H9 (cell line): ENCODE data around the gene PLA2G2C. TPM values are rescaled to one million over a fixed set of nuclear protein-coding genes. Genes with fewer than 3 reads are reported as not detected.

Experiments
- DNase-seq: peaks from one replicate; pipeline ENCODE4 v3.0.0-alpha.2; 2017
- H2AFZ ChIP-seq: one replicate; pipeline ENCODE4 v1.6.1; 2013; ENCODE audit warnings: mild to moderate bottlenecking, low read length, control low read depth, moderate library complexity
- H2AK5ac ChIP-seq: 2 replicates; pipeline ENCODE4 v1.6.1; 2013; ENCODE audit warnings: low read length, control low read depth, mixed read lengths; ENCODE audit not compliant: insufficient read length
- H2BK120ac ChIP-seq: one replicate; pipeline ENCODE4 v1.6.1; 2013; ENCODE audit warnings: low read depth, mild to moderate bottlenecking, low read length, control low read depth, inconsistent platforms; ENCODE audit not compliant: poor library complexity, severe bottlenecking
- H2BK12ac ChIP-seq: 2 replicates; pipeline ENCODE4 v1.6.1; 2013; ENCODE audit warnings: low read length, control low read depth, mixed read lengths, low read depth; ENCODE audit not compliant: insufficient read length
- H2BK15ac ChIP-seq: 2 replicates; pipeline ENCODE4 v1.6.1; 2013; ENCODE audit warnings: low read depth, low read length, control low read depth
- H2BK20ac ChIP-seq: one replicate; pipeline ENCODE4 v1.6.1; 2013; ENCODE audit warnings: low read depth, mild to moderate bottlenecking, low read length, control low read depth, inconsistent platforms; ENCODE audit not compliant: poor library complexity, severe bottlenecking
- H2BK5ac ChIP-seq: 2 replicates; pipeline ENCODE4 v1.6.1; 2013; ENCODE audit warnings: low read length, control low read depth, mixed read lengths; ENCODE audit not compliant: insufficient read length
- H3K14ac ChIP-seq: 2 replicates; pipeline ENCODE4 v1.6.1; 2013; ENCODE audit warnings: low read length, control low read depth; ENCODE audit not compliant: insufficient read depth
- H3K18ac ChIP-seq: 2 replicates; pipeline ENCODE4 v1.6.1; 2013; ENCODE audit warnings: low read depth, mild to moderate bottlenecking, mixed read lengths, low read length, control low read depth; ENCODE audit not compliant: insufficient read length
- H3K23ac ChIP-seq: 2 replicates; pipeline ENCODE4 v1.6.1; 2013; ENCODE audit warnings: low read length, control low read depth, mixed read lengths, low read depth; ENCODE audit not compliant: insufficient read length
- H3K23me2 ChIP-seq: 2 replicates; pipeline ENCODE4 v1.6.1; 2013; ENCODE audit warnings: low read depth, mild to moderate bottlenecking, mixed read lengths, low read length, control low read depth; ENCODE audit not compliant: insufficient read length, poor library complexity, severe bottlenecking
- H3K27ac ChIP-seq: 2 replicates; pipeline ENCODE4 v1.5.1; 2013; ENCODE audit warnings: low read length, control low read depth, mixed read lengths, low read depth; ENCODE audit not compliant: insufficient read length
- H3K27me3 ChIP-seq: 2 replicates; pipeline ENCODE4 v1.6.1; 2013; ENCODE audit warnings: low read length, control low read depth, inconsistent platforms; ENCODE audit not compliant: insufficient read depth
- H3K4ac ChIP-seq: 2 replicates; pipeline ENCODE4 v1.6.1; 2013; ENCODE audit warnings: low read depth, mild to moderate bottlenecking, control low read depth, inconsistent platforms, low read length, moderate library complexity
- H3K4me1 ChIP-seq: 2 replicates; pipeline ENCODE4 v1.6.1; 2013; ENCODE audit warnings: low read length, control low read depth, inconsistent platforms; ENCODE audit not compliant: insufficient read depth
- H3K4me2 ChIP-seq: 2 replicates; pipeline ENCODE4 v1.6.1; 2013; ENCODE audit warnings: low read length, control low read depth, mixed read lengths; ENCODE audit not compliant: insufficient read length, insufficient read depth
- H3K56ac ChIP-seq: 2 replicates; pipeline ENCODE4 v1.6.1; 2013; ENCODE audit warnings: low read depth, mild to moderate bottlenecking, mixed read lengths, low read length, control low read depth; ENCODE audit not compliant: insufficient read length
- H3K79me1 ChIP-seq: 2 replicates; pipeline ENCODE4 v1.6.1; 2013; ENCODE audit warnings: low read depth, mild to moderate bottlenecking, moderate library complexity, low read length, control low read depth, inconsistent platforms; ENCODE audit not compliant: insufficient read depth, poor library complexity, severe bottlenecking
- H3K79me2 ChIP-seq: 2 replicates; pipeline ENCODE4 v1.6.1; 2013; ENCODE audit warnings: low read length, control low read depth, inconsistent platforms; ENCODE audit not compliant: insufficient read depth
- H3K9ac ChIP-seq: 2 replicates; pipeline ENCODE4 v1.6.1; 2013; ENCODE audit warnings: low read length, control low read depth, mixed read lengths; ENCODE audit not compliant: insufficient read length; ENCODE audit errors: extremely low read depth
- H3K9me3 ChIP-seq: one replicate; pipeline ENCODE4 v1.6.1; 2013; ENCODE audit warnings: low read depth, low read length, inconsistent platforms; ENCODE audit not compliant: control insufficient read depth
- H3T11ph ChIP-seq: one replicate; pipeline ENCODE4 v1.6.1; 2013; ENCODE audit warnings: mild to moderate bottlenecking, low read length, control low read depth, inconsistent platforms
- H4K20me1 ChIP-seq: one replicate; pipeline ENCODE4 v1.6.1; 2013; ENCODE audit not compliant: control insufficient read depth, insufficient read length, insufficient read depth
- H4K5ac ChIP-seq: 2 replicates; pipeline ENCODE4 v1.6.1; 2013; ENCODE audit warnings: low read depth, mild to moderate bottlenecking, mixed read lengths, low read length, control low read depth; ENCODE audit not compliant: insufficient read length
- H4K8ac ChIP-seq: replicated peaks from 2 replicates; pipeline ENCODE4 v1.6.1; 2013; ENCODE audit warnings: low read length, control low read depth, mixed read lengths, low read depth; ENCODE audit not compliant: insufficient read length
- H4K91ac ChIP-seq: 2 replicates; pipeline ENCODE4 v1.6.1; 2013; ENCODE audit warnings: low read depth, mild to moderate bottlenecking, moderate library complexity, mixed read lengths, low read length, control low read depth; ENCODE audit not compliant: insufficient read length
- H3K27ac Mint-ChIP-seq, 3 experiments: 2 replicates in 2 of 3; 3 replicates in 1 of 3; pipeline ENCODE4 v1.8.0; 2020 to 2021; ENCODE audit warnings: mixed read lengths in 3 of 3, mild to moderate bottlenecking in 1 of 3, moderate library complexity in 1 of 3
- H3K27me3 Mint-ChIP-seq: 2 replicates; pipeline ENCODE4 v1.8.0; 2021; ENCODE audit warnings: low read depth, mild to moderate bottlenecking, moderate library complexity, mixed read lengths
- H3K36me3 Mint-ChIP-seq, 3 experiments: 2 replicates in 2 of 3; 3 replicates in 1 of 3; pipeline ENCODE4 v1.8.0; 2020 to 2021; ENCODE audit warnings: low read depth in 3 of 3, mixed read lengths in 3 of 3; ENCODE audit not compliant: insufficient read depth in 1 of 3
- H3K4me1 Mint-ChIP-seq, 2 experiments: 2 replicates each; pipeline ENCODE4 v1.8.0; 2020; ENCODE audit warnings: mixed read lengths in 2 of 2
- H3K4me3 Mint-ChIP-seq, 2 experiments: 2 replicates in 1 of 2; 3 replicates in 1 of 2; pipeline ENCODE4 v1.8.0; 2020 to 2021; ENCODE audit warnings: mild to moderate bottlenecking in 2 of 2, mixed read lengths in 2 of 2, moderate library complexity in 1 of 2
- H3K9me3 Mint-ChIP-seq, 2 experiments: 2 replicates in 1 of 2; 3 replicates in 1 of 2; pipeline ENCODE4 v1.8.0; 2020; ENCODE audit warnings: mild to moderate bottlenecking in 2 of 2, mixed read lengths in 2 of 2, moderate library complexity in 1 of 2
- WGBS: extraction: QIAGEN DNeasy Blood & Tissue Kit; methylation state at CpG from one replicate; pipeline ENCODE4 v1.1.7; 2013; ENCODE audit warnings: missing lambda C conversion rate, low lambda C conversion rate, mixed read lengths; ENCODE audit not compliant: insufficient read length; ENCODE audit errors: extremely low coverage; 5-methylcytosine and 5-hydroxymethylcytosine counted together
- total RNA-seq: library from RNA; stranded (reverse); gene quantifications from 2 replicates; pipeline ENCODE4 v1.2.1, GENCODE V29; 2021
- TF ChIP-seq, protein P1 (sequence below): fragments of 200-600 bp; sonication (generic); conservative IDR thresholded peaks from 3 replicates; pipeline ENCODE4 v1.8.0; 2021; ENCODE audit warnings: antibody characterized with exemption, mild to moderate bottlenecking

PLA2G2C gene
- total RNA-seq, 1 experiment from 2014 or later: not detected

DNA sequence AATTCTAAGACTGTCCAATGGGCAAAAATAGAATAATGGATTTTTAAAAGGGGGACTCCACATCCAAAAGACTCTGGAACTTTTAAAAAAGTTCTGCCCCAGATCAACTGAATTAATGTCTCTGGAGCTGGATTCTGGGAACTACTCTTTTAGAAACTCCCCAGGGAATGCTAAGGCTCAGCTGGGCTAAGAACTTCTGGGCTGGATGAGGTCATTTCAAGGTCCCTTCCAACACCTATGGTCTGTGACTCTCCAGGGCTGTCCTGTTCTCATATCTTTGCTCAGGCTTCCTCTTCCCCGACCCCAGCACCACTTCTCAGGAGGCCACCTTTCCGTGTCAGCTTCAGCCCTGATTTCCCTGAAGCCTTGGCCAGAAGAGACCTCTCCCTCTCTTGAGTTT, 13.5 kb upstream of the PLA2G2C start:
- H3K4me2 ChIP-seq: no peak overlapping the region
- no CpG with 5 or more reads among the region's 2 CpGs for WGBS
- Mint-ChIP-seq H3K4me3 (no peak overlapping the region), H3K9me3 (no peaks in the 10 kb centered on the region), H3K36me3 (no peaks in the 10 kb centered on the region), H3K4me1 (peaks cover 8 to 11% of the 10 kb centered on the region in 2 experiments), H3K27ac (peak overlapping the region in 1 of 3 experiments; percentile 7; a peak in 1 of 7 replicates), H3K27me3 (peaks cover 16% of the 10 kb centered on the region)
- no peaks in the 10 kb centered on the region for H3K4me1 ChIP-seq
- no peak overlapping the region for H4K91ac ChIP-seq
- no peak overlapping the region for H4K8ac ChIP-seq
- H2BK20ac ChIP-seq: no peak overlapping the region
- no peaks in the 10 kb centered on the region for H3K23me2 ChIP-seq
- no peak overlapping the region for H3K27ac ChIP-seq
- no peak overlapping the region for H2BK15ac ChIP-seq
- H3K79me2 ChIP-seq: no peaks in the 10 kb centered on the region
- H3K4ac ChIP-seq: no peak overlapping the region
- no peak overlapping the region for H3K18ac ChIP-seq
- H4K20me1 ChIP-seq: no peaks in the 10 kb centered on the region
- no peak overlapping the region for H3K23ac ChIP-seq
- H3T11ph ChIP-seq: no peak overlapping the region
- no peaks in the 10 kb centered on the region for H3K27me3 ChIP-seq
- H3K56ac ChIP-seq: no peak overlapping the region
- no peak for DNase-seq
- H2BK120ac ChIP-seq: no peak overlapping the region
- no peak overlapping the region for H2AK5ac ChIP-seq
- H2AFZ ChIP-seq: no peak overlapping the region
- no peak overlapping the region for H3K14ac ChIP-seq
- no peak overlapping the region for H4K5ac ChIP-seq
- no peak overlapping the region for H3K9ac ChIP-seq
- TF ChIP-seq, protein P1, sequence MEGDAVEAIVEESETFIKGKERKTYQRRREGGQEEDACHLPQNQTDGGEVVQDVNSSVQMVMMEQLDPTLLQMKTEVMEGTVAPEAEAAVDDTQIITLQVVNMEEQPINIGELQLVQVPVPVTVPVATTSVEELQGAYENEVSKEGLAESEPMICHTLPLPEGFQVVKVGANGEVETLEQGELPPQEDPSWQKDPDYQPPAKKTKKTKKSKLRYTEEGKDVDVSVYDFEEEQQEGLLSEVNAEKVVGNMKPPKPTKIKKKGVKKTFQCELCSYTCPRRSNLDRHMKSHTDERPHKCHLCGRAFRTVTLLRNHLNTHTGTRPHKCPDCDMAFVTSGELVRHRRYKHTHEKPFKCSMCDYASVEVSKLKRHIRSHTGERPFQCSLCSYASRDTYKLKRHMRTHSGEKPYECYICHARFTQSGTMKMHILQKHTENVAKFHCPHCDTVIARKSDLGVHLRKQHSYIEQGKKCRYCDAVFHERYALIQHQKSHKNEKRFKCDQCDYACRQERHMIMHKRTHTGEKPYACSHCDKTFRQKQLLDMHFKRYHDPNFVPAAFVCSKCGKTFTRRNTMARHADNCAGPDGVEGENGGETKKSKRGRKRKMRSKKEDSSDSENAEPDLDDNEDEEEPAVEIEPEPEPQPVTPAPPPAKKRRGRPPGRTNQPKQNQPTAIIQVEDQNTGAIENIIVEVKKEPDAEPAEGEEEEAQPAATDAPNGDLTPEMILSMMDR: no peak
- H3K9me3 ChIP-seq: no peaks in the 10 kb centered on the region
- H2BK5ac ChIP-seq: no peak overlapping the region
- no peak overlapping the region for H2BK12ac ChIP-seq
- H3K79me1 ChIP-seq: no peaks in the 10 kb centered on the region
